ENCODE measurements around the gene ATG5. TPM values are rescaled to one million over a fixed set of nuclear protein-coding genes. Genes with fewer than 3 reads are reported as not detected.
"Not testable (repeated sequence)": the region's sequence is repeated elsewhere in the genome, so short reads cannot be mapped to it uniquely, and the experiment has no call there.

The ATG5 gene
- total RNA-seq, 2 donors from 2014 or later, result 42.1 to 48.0 TPM

DNA sequence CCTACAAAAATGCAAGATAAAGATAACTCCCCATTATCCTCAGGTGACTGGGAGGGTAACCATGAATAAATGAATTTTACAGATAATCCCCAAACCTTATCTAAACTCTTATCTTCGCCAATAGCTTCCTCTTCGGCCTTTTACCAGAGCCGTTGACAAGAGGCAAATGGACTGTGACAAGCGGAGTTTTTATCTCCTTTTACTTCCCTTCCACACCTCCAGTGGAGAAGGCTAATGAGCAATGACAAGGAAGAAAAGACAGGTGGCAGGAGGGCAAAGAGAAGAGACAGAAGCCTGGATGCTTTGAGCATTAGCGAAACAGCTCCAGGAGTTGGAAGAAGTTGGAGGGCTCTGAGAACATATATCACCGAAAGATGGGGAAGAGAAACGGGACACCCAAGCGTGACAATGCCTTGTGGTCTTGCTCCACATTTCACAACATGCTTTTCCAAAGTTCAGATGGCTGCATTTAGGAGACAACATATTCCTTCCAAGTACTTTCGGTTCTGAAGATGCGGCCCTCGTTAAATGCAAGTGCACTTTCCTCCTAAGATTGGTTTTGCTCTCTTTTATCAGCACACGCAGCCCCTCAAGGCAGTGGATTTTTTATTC is 170.2 kb downstream of the ATG5 start:
- Histone ChIP-seq H3K27ac (no peak overlapping the region), H3K9me3 (no peaks in the 10 kb centered on the region), H3K4me3 (no peak overlapping the region), H3K4me1 (no peaks in the 10 kb centered on the region), H3K36me3 (no peaks in the 10 kb centered on the region), H3K9ac (ENCODE audit: low read depth in 2 of 2, low read length in 2 of 2) (no peak overlapping the region), H3K27me3 (no peaks in the 10 kb centered on the region)
- intact Hi-C loops (cut with DNase I), result no loop called here
- TF ChIP-seq, protein P1, sequence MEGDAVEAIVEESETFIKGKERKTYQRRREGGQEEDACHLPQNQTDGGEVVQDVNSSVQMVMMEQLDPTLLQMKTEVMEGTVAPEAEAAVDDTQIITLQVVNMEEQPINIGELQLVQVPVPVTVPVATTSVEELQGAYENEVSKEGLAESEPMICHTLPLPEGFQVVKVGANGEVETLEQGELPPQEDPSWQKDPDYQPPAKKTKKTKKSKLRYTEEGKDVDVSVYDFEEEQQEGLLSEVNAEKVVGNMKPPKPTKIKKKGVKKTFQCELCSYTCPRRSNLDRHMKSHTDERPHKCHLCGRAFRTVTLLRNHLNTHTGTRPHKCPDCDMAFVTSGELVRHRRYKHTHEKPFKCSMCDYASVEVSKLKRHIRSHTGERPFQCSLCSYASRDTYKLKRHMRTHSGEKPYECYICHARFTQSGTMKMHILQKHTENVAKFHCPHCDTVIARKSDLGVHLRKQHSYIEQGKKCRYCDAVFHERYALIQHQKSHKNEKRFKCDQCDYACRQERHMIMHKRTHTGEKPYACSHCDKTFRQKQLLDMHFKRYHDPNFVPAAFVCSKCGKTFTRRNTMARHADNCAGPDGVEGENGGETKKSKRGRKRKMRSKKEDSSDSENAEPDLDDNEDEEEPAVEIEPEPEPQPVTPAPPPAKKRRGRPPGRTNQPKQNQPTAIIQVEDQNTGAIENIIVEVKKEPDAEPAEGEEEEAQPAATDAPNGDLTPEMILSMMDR (IDR thresholded peaks at IDR 0.05), result no peak
- no peak for DNase-seq

DNA sequence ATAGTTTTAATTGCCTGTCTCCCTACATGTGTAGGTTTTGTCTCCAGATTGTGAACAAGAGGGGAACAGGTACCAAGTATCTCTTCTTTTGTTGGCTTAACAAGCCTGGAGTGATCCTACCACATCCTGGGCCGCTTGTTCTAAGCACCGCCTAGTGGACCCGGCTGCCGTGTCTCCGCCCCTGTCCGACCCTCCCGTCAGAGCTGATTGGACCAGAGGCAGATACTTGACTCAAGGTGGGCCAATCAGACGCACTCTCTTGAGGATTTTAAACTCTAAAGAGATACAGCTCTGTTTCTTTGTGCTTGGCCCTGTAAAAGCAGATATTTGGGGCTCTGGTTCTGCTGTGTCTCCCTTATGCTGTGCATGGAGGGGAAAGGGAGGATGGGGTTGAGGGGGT is 171.2 kb downstream of the ATG5 start:
- Histone ChIP-seq H3K9me3 (no peaks in the 10 kb centered on the region), H3K27ac (no peak overlapping the region), H3K36me3 (no peaks in the 10 kb centered on the region), H3K9ac (ENCODE audit: low read depth in 2 of 2, low read length in 2 of 2) (no peak overlapping the region), H3K27me3 (no peaks in the 10 kb centered on the region), H3K4me1 (no peaks in the 10 kb centered on the region), H3K4me3 (no peak overlapping the region)
- intact Hi-C loops (cut with DNase I), result no loop called here
- no peak for DNase-seq
- TF ChIP-seq, protein P1 (IDR thresholded peaks at IDR 0.05), result no peak

DNA sequence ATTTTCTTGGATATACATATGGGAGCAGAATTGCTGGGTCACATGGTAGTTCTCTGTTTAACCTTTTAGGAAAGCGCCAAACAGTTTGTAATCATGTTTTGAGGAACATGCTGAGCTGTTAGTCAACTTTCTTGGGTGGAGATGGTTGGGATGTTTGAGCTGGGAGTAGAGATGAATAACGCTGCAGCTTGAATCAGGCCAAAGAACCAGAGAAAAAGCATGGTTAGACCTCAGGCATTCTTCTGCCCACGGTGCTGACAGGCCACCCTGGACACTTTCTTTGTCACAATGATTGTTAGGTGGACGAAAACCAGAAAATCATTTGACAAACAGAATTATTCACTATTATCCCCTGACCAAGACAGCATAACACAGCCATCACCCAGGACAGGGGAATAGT is 172.6 kb downstream of the ATG5 start:
- intact Hi-C loops (cut with DNase I), result no loop called here
- Histone ChIP-seq H3K4me1 (no peaks in the 10 kb centered on the region), H3K9ac (ENCODE audit: low read depth in 2 of 2, low read length in 2 of 2) (no peak overlapping the region), H3K36me3 (no peaks in the 10 kb centered on the region), H3K9me3 (no peaks in the 10 kb centered on the region), H3K27me3 (no peaks in the 10 kb centered on the region), H3K4me3 (no peak overlapping the region), H3K27ac (no peak overlapping the region)
- DNase-seq, result no peak
- TF ChIP-seq, protein P1 (IDR thresholded peaks at IDR 0.05), result no peak

DNA sequence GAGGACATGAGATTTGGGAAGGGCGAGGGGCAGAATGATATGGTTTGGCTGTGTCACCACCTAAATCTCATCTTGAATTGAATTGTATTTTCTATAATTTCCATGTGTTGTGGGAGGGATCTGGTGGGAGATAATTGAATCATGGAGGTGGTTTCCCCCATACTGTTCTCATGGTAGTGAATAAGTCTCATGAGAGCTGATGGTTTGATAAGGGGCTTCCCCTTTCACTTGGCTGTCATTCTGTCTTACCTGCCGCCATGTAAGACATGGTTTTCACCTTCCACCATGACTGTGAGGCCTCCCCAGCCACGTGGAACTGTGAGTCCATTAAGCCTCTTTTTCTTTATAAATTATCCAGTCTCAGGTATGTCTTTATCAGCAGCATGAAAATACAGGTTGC is 173.1 kb downstream of the ATG5 start:
- H3K9me3 ChIP-seq; H3K36me3 ChIP-seq; H3K27me3 ChIP-seq; H3K27ac ChIP-seq; intact Hi-C loops (cut with DNase I); DNase-seq; H3K4me3 ChIP-seq; H3K9ac ChIP-seq (ENCODE audit: low read depth in 2 of 2, low read length in 2 of 2); H3K4me1 ChIP-seq: not testable (repeated sequence)

DNA sequence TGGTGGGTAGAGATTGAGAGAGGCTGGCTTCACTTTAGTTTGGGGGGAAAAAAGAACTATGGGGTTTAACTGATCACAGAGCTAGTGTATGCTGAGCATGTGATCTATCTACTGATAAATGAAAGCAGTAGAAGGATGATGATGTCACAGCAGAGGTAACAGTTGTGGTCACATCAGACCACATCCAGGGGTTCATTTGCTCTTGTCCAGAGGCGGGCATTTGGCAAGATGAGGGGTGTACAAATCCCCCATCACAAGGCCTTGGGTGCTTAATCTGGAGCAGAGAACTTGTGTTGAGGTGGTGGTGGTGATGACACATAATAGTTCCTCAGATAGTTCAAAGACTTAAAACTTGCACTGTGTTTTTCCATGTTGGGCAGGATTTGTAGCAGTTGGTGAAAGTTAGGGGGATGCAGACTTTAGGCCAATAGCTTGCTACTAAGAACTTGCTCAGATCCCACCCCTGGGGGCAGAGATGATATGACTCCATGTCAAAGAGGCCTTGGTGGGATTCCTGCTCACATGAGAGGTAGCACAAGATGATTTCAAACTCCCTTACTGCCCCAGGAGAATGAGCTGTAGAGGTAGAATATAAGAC is 176.0 kb downstream of the ATG5 start:
- no peaks in the 10 kb centered on the region for H3K36me3 ChIP-seq
- H3K4me1 ChIP-seq, result no peaks in the 10 kb centered on the region
- H3K9me3 ChIP-seq, result no peaks in the 10 kb centered on the region
- H3K27ac ChIP-seq, result no peak overlapping the region
- H3K27me3 ChIP-seq, result no peaks in the 10 kb centered on the region
- TF ChIP-seq, protein P1 (IDR thresholded peaks at IDR 0.05), result no peak
- intact Hi-C loops (cut with DNase I), result no loop called here
- DNase-seq, result no peak
- no peak overlapping the region for H3K9ac ChIP-seq (ENCODE audit: low read depth in 2 of 2, low read length in 2 of 2)
- no peak overlapping the region for H3K4me3 ChIP-seq

DNA sequence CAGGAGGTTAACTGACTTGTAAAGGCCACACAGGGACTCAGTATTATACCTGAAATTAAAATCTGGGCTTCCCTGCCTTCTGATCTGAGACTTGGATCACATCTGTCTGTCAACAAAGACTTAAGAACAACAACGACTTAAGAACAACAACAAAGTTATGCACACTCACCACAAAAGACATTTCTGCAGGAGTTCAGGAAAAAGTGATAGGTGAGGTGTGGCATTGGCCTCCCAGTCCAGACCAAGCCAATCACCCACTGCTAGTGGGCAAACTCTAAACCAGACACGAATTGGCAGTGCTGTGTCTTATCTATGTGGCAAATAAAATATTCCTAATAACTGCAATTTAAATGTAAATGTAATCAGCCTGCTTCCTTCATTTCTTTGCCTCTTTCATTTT is 178.1 kb downstream of the ATG5 start:
- H3K4me3 ChIP-seq, result no peak overlapping the region
- TF ChIP-seq, protein P1 (IDR thresholded peaks at IDR 0.05), result no peak
- H3K27me3 ChIP-seq, result no peaks in the 10 kb centered on the region
- no peaks in the 10 kb centered on the region for H3K9me3 ChIP-seq
- DNase-seq, result no peak
- no peak overlapping the region for H3K9ac ChIP-seq (ENCODE audit: low read depth in 2 of 2, low read length in 2 of 2)
- intact Hi-C loops (cut with DNase I), result no loop called here
- no peaks in the 10 kb centered on the region for H3K4me1 ChIP-seq
- no peak overlapping the region for H3K27ac ChIP-seq
- no peaks in the 10 kb centered on the region for H3K36me3 ChIP-seq

Data from colonic mucosa (tissue), 4 donors.